Spleen (tissue), 7 donors: ENCODE measurements around the gene CXXC4.

Experiments
- CTCF ChIP-seq, 11 experiments: fragments of 200-600 bp in 7 of 11; fragments of 450-650 bp in 4 of 11; sonication (generic) in 4 of 11; IDR thresholded peaks in 8 of 11; conservative IDR thresholded peaks in 3 of 11; 1 replicate in 7 of 11; 2 replicates in 4 of 11; pipeline versions ENCODE4 v1.4.0 to v1.8.0; 2016 to 2021; ENCODE audit warnings: antibody characterized with exemption in 11 of 11, inconsistent platforms in 4 of 11, mild to moderate bottlenecking in 1 of 11
- POLR2A ChIP-seq, 3 donors: fragments of 450-650 bp; IDR thresholded peaks; one replicate each; pipeline ENCODE4 v1.5.1; 2017; ENCODE audit warnings: antibody characterized with exemption in 3 of 3, mild to moderate bottlenecking in 1 of 3
- POLR2AphosphoS5 ChIP-seq, 3 donors: sonication (generic); formaldehyde crosslinking; IDR thresholded peaks; one replicate each; pipeline ENCODE4 v1.5.1; 2017; ENCODE audit warnings: antibody characterized with exemption in 3 of 3
- donor health status: DM: no; HTN: no; CAD: no; lungs with moderate emphysema.
- donor health status: DM: no; HTN: no; CAD: no.
- donor health status: DM: no; HTN: no; CAD: no.

- no peak for TF ChIP-seq POLR2A (IDR thresholded peaks at IDR 0.05)
- TF ChIP-seq CTCF (IDR thresholded peaks at IDR 0.05 in 8 of 11, conservative IDR thresholded peaks at IDR 0.05 in 3 of 11), result no peak
- TF ChIP-seq POLR2AphosphoS5 (IDR thresholded peaks at IDR 0.05), result no peak
These were observed 45.2 kb downstream of the CXXC4 start for GRCh38 chr4:104449537-104449936.
